Esophagus squamous epithelium (tissue), 4 donors: ENCODE results near the gene DOK3.
A peak's percentile ranks its signal among the peaks of the same experiment; 100 is the strongest.

Experiments used
- POLR2A ChIP-seq, 4 donors: fragments of 450-650 bp; IDR thresholded peaks; one replicate each; pipeline ENCODE4 v1.6.1; 2017; ENCODE audit warnings: antibody characterized with exemption in 4 of 4, mild to moderate bottlenecking in 4 of 4, moderate library complexity in 3 of 4
- TF ChIP-seq, protein P1 (sequence below), 6 experiments: fragments of 450-650 bp in 4 of 6; fragments of 200-600 bp in 2 of 6; sonication (generic) in 2 of 6; IDR thresholded peaks; one replicate each; pipeline ENCODE4 v1.5.1; 2016 to 2019; ENCODE audit warnings: antibody characterized with exemption in 6 of 6, mild to moderate bottlenecking in 4 of 6, moderate library complexity in 4 of 6

DNA sequence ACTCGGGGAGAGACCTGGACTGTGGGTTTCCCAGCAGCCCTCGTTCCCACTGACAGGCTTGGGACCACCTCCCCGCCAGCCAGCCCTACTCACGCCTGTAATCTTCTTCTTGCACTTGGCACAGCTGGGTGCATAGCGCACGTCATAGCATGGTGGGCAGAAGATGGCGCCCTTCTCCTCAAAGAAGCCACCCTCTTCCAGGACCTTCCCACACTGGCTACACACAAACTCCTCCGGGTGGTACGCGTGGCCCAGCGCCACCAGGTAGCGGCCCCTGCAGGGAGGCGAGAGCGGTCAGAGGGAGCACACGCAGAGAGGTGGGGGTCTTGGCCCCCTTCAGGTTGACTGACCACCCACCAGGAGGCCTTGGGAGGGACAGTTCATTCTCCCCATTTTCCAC is 21.7 kb downstream of the DOK3 start:
- TF ChIP-seq, protein P1, sequence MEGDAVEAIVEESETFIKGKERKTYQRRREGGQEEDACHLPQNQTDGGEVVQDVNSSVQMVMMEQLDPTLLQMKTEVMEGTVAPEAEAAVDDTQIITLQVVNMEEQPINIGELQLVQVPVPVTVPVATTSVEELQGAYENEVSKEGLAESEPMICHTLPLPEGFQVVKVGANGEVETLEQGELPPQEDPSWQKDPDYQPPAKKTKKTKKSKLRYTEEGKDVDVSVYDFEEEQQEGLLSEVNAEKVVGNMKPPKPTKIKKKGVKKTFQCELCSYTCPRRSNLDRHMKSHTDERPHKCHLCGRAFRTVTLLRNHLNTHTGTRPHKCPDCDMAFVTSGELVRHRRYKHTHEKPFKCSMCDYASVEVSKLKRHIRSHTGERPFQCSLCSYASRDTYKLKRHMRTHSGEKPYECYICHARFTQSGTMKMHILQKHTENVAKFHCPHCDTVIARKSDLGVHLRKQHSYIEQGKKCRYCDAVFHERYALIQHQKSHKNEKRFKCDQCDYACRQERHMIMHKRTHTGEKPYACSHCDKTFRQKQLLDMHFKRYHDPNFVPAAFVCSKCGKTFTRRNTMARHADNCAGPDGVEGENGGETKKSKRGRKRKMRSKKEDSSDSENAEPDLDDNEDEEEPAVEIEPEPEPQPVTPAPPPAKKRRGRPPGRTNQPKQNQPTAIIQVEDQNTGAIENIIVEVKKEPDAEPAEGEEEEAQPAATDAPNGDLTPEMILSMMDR (IDR thresholded peaks at IDR 0.05), result peak in 1 of 6 experiments; percentile 18
- TF ChIP-seq POLR2A (IDR thresholded peaks at IDR 0.05), result no peak
